SK-N-MC (cell line): ENCODE measurements around the gene PSD4.

Source experiments
- EZH2 ChIP-seq: fragments of 200-600 bp; sonication (generic); IDR thresholded peaks from one replicate; pipeline ENCODE4 v1.6.1; 2017; ENCODE audit warnings: antibody characterized with exemption
- FOXP2 ChIP-seq: optimal IDR thresholded peaks from 2 replicates; pipeline ENCODE3; 2011; ENCODE audit warnings: mild to moderate bottlenecking, moderate library complexity; ENCODE audit not compliant: insufficient read depth; ENCODE audit errors: extremely low read length, control extremely low read depth
- POLR2AphosphoS5 ChIP-seq: IDR thresholded peaks from 2 replicates; pipeline ENCODE4 v1.6.1; 2012; ENCODE audit warnings: mild to moderate bottlenecking, low read depth, low read length, borderline replicate concordance

DNA sequence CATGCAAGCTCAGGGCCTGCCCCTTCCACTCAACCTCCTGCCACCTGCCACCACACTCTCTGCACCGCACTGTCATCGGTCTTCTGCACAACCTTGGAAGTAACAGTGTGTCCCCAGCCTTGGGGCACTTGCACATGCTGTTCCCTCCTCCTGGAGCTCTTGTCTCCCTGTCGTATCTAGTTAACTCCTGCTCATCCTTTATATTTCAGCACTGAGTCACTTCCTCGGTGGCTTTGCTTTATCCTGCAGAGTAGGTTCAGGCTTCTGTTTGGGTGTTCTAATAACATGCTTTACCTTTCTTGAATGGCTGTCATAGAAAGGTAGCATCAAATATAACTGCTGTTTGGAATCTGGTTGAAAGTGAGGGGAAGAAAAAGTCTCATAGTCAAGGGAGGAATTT lies 79.7 kb downstream of the PSD4 start:
- TF ChIP-seq EZH2 (no peak), POLR2AphosphoS5 (no peak), FOXP2 (no peak)
